Upper lobe of right lung (tissue), 1 donor: ENCODE results near the gene COL5A1. TPM values are rescaled to one million over a fixed set of nuclear protein-coding genes. Genes with fewer than 3 reads are reported as not detected.
A peak's percentile ranks its signal among the peaks of the same experiment; 100 is the strongest.

Experiments used
- ATAC-seq: fragments of 200-7000 bp; cut with Tn5 transposase; one replicate; pipeline ENCODE4 v1.9.1; 2020; ENCODE audit warnings: mild to moderate bottlenecking, moderate library complexity
- DNase-seq: peaks from one replicate; pipeline ENCODE4 v3.0.0-alpha.2; 2020
- H3K27ac ChIP-seq: fragments of 200-600 bp; one replicate; pipeline ENCODE4 v1.8.0; 2022
- H3K27me3 ChIP-seq: fragments of 200-600 bp; one replicate; pipeline ENCODE4 v1.8.0; 2022; ENCODE audit warnings: mild to moderate bottlenecking
- H3K36me3 ChIP-seq: fragments of 200-600 bp; one replicate; pipeline ENCODE4 v1.8.0; 2022
- H3K4me1 ChIP-seq: fragments of 200-600 bp; one replicate; pipeline ENCODE4 v1.8.0; 2022
- H3K4me3 ChIP-seq: fragments of 200-600 bp; one replicate; pipeline ENCODE4 v1.8.0; 2022; ENCODE audit warnings: mild to moderate bottlenecking
- H3K9me3 ChIP-seq: fragments of 200-600 bp; one replicate; pipeline ENCODE4 v1.8.0; 2022
- CTCF ChIP-seq: fragments of 200-600 bp; IDR thresholded peaks from one replicate; pipeline ENCODE4 v1.8.0; 2022; ENCODE audit warnings: antibody characterized with exemption
- intact Hi-C: fragments of 100-400 bp; cut with DNase I; formaldehyde crosslinking; loops from one replicate; pipeline ENCODE4 v1.11.0; 2022
- total RNA-seq: library from RNA; stranded (reverse); fragmentation: NEBNext Ultra II Directional; extraction: Animal tissue kit (Norgen Biotek cat#: 25700); gene quantifications from one replicate; pipeline ENCODE4 v1.2.1, GENCODE V29; 2021
- donor health status: DM: no; HTN: yes; CAD: no; lungs with severe emphysema.

The COL5A1 gene
- total RNA-seq, 1 donor from 2014 or later, result 37.8 TPM

- no peaks in the 10 kb centered on the region for H3K36me3 ChIP-seq
- no peak for DNase-seq
- H3K9me3 ChIP-seq, result no peaks in the 10 kb centered on the region
- intact Hi-C loops, result no loop called here
- peaks cover 11% of the 10 kb centered on the region for H3K4me1 ChIP-seq
- no peak for ATAC-seq
- no peak overlapping the region for H3K27ac ChIP-seq
- H3K27me3 ChIP-seq, result no peaks in the 10 kb centered on the region
- peak; percentile 49 for TF ChIP-seq CTCF
- H3K4me3 ChIP-seq, result no peak overlapping the region
Observed at GRCh38 chr9:134660407-134660806, 18.8 kb downstream of the COL5A1 start.

GRCh38 chr9:134661299-134661698, 19.7 kb downstream of the COL5A1 start:
- ATAC-seq (peak; percentile 4), DNase-seq (peak; percentile 44)
- Histone ChIP-seq H3K36me3 (no peaks in the 10 kb centered on the region), H3K27ac (peak overlapping the region; percentile 36), H3K4me1 (peaks cover 11% of the 10 kb centered on the region), H3K9me3 (no peaks in the 10 kb centered on the region), H3K27me3 (no peaks in the 10 kb centered on the region), H3K4me3 (no peak overlapping the region)
- intact Hi-C loops, result no loop called here
- no peak for TF ChIP-seq CTCF

GRCh38 chr9:134661791-134662142, 20.2 kb downstream of the COL5A1 start:
- TF ChIP-seq CTCF, result no peak
- Histone ChIP-seq H3K27ac (peak overlapping the region; percentile 36), H3K27me3 (no peaks in the 10 kb centered on the region), H3K9me3 (no peaks in the 10 kb centered on the region), H3K4me3 (no peak overlapping the region), H3K36me3 (no peaks in the 10 kb centered on the region), H3K4me1 (peaks cover 11% of the 10 kb centered on the region)
- ATAC-seq (no peak), DNase-seq (peak; percentile 37)
- intact Hi-C loops, result no loop called here

- peaks cover 11% of the 10 kb centered on the region for H3K4me1 ChIP-seq
- H3K27me3 ChIP-seq, result no peaks in the 10 kb centered on the region
- peak; percentile 67 for DNase-seq
- H3K27ac ChIP-seq, result peak overlapping the region; percentile 36
- ATAC-seq, result peak; percentile 66
- H3K4me3 ChIP-seq, result no peak overlapping the region
- intact Hi-C loops, result no loop called here
- no peaks in the 10 kb centered on the region for H3K36me3 ChIP-seq
- no peaks in the 10 kb centered on the region for H3K9me3 ChIP-seq
- no peak for TF ChIP-seq CTCF
Observed at GRCh38 chr9:134662143-134662876, 20.7 kb downstream of the COL5A1 start.

- Histone ChIP-seq H3K9me3 (no peaks in the 10 kb centered on the region), H3K4me3 (no peak overlapping the region), H3K36me3 (no peaks in the 10 kb centered on the region), H3K27ac (no peak overlapping the region), H3K27me3 (no peaks in the 10 kb centered on the region), H3K4me1 (peaks cover 11% of the 10 kb centered on the region)
- no peak for TF ChIP-seq CTCF
- peak; percentile 36 for DNase-seq
- ATAC-seq, result no peak
- intact Hi-C loops, result no loop called here
Observed at GRCh38 chr9:134663084-134663483, 21.5 kb downstream of the COL5A1 start.
